COR-L47 (cell line): Measurements from ENCODE around the gene SLC35F2.
"Not testable (repeated sequence)": the region's sequence is repeated elsewhere in the genome, so short reads cannot be mapped to it uniquely, and the experiment has no call there.

Experiments used
- DNase-seq: peaks from one replicate; lab custom pipeline; 2025; lab: John Stamatoyannopoulos, UW

The SLC35F2 gene

DNA sequence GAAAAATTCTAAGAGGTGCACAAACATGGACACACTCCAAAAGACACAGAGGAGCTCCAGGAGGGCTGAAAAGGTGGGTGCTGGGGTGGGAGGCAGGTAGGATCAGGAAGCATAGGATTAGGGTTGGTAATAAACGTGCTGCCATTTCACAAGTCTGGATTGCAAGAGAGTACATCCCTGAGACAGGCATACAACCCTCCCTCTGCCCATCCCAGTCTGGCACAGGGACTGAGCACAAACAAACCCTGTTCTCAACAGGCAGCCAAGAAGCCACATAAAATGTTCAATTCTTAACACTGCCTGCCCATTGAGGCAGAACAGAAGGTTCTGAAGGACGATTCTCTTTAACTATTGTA lies 18.5 kb downstream of the SLC35F2 start:
- DNase-seq, result no peak

DNA sequence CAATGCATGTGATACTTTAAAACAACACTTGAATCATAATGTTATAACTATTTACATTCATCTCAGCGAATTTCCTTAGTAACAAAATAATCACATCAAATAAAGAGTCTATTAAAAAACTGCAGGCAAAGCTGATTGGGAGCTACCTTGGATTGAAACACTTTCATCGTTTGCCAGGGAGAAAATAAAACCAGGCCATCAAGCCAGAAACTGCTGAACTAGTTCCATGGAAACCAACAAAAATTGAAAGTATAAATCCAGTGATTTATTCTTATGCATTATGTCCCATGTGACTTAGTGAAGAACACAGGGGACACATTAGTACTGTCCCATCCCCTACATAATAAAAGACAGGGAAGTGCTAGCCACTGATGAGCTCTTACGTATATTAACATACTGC lies 21.7 kb downstream of the SLC35F2 start:
- no peak for DNase-seq

DNA sequence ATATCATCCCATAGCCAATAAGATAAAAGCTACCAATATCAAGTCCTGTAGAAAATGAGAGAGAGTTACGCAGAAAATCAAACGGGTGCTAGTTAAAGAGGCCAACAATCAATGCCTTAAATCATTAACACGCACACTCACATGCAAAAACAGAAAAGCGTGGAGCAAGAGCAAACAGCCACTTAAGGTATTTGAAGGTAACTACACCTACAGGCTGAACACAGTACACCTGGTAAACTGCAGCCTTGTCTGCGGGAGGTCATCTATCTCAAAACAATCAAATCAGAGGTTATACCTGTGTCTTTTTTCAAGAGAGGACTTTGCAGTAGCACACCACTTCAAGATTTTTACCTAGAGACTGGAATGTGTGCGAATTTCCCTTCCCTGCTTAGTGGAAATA lies 23.6 kb downstream of the SLC35F2 start:
- DNase-seq, result no peak

DNA sequence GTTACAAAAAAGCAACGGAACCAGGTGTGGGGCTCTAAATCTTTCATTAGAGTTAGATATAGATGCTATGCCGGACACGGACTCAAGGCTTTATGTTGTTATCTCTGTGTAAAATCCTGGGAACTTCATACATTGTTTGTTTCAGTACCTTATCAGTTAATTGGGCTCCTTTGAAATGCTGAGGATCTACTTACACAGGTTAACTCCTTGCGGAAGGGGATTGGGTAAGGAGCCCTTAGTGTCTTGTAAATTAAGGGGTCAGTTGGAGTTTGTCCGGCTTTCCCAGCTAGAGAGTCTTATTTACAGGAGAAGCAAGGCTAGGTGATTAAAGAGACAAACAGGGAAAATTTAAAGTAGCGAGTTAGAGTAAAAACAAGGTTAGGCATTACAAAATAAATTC lies 24.7 kb downstream of the SLC35F2 start:
- not testable (repeated sequence) for DNase-seq

DNA sequence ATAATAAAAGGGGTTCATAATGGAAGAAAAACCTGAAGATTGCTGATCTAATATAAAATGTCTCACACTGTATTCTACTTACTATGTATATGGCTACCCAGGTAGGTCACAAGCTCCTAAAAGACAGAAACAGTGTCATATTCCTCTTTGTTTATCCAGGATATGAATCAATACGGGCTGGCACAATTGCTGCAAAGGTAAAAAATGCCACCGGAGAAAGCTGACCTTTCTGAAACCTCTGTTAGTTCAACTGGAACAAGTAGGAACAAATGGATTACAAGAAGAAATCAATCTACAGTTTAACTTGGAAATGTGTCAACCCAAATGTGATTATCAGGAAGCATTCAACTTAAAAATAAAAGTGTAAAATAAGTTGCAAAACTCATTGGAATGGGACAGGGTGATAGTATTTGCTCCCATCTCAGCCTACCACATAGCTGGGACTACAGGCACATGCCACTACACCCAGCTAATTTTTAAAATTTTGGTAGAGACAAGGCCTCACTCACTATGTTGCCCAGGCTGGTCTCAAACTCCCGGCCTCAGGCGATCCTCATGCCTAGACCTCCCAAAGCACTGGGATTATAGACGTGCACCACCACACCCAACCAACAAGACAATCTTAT lies 27.6 kb downstream of the SLC35F2 start:
- DNase-seq, result no peak

DNA sequence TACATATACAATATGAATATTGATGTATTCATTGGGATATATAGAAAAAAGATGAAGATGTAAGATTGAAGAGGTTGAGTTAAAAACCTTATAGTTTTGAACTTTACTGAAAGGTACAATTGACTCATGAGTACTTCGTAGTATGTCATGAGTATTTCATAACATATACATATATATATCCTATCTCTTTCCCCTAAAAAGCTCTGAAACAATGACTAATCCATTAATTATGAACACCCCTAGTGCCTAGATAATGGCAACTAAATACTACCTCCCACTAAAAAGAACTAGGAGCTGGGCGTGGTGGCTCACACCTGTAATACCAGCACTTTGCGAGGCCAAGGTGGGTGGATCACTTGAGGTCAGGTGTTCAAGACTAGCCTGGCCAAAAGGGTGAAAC lies 31.5 kb downstream of the SLC35F2 start:
- DNase-seq, result no peak

DNA sequence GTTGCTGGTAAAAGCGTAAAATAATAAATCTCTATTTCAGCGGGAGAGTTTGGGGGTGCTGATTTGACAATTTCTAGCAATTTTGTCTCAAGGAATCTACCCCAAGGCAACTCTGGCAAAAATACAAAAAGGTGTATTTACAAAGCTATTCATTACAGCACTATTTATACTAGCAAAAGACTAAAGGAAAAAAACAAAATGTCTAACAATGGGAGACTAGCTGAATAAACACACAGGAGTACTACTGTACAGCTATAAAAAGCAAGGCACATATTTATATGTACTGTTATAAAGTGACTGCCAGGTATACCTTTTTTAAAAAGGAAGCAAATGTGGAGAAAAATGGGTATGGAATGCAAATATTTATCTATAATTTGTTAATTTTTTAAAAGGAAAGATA lies 32.7 kb downstream of the SLC35F2 start:
- DNase-seq, result no peak

DNA sequence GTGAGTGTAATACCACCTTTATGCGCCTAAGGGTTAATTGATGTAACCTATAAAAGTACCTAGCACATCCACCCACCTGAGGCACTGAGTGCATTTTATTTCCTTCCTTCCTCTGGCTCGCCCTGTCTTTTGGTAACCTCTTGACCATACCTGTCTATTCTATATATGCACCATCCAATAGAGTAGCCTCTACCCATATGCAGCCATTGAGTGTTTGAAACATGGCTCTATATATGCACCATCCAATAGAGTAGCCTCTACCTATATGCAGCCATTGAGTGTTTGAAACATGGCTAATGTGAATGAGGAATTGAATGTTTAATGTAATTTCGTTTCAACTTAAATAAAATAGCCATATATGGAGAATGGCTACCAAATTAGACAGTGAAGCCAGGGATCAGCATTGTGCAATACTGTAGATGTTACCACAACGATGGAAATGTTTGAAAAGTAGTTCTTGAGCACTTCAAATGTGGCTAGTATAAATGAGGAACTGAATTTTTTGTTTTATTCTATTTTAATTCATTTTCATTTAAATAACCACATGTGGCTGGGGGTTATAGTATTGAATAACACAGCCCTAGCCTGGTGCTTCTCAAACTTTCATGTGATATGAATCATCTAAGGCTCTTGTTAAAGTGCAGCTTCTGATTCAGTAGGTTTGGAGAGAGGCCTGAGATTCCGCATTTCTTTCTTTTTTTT lies 33.8 kb downstream of the SLC35F2 start:
- no peak for DNase-seq

DNA sequence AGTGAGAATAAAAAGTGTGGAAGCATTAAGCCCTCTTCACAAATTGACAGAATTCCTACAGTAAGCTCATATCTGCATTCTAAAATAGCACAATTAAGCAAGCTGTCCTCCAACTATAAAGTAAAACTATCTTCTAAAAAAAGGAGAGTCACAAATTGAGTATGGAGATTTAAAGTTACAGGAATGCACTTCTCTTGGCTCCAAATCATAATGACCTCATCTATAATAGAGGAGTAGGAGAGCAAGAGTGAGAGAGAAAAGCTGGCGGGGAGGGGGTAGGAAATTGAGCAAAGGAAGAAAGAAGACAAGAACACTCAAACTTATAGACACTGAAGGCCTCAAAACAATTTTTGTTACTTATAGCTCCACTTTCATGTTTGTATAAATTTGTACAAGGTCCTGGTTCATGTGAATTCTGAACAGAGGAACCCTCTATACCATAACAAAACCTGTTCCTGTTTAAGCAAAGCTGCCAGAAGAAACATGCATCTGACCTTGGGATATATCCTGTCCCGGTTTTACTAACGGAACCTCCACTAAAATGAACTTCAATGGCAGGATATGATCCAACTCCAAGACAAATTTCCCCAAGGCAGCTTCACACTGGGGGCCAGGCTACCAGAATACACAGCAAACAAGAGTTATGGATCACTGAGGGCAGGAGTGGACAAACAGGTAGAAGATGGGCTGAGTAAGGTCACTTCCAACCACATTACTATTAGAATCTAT lies 37.2 kb downstream of the SLC35F2 start:
- no peak for DNase-seq

DNA sequence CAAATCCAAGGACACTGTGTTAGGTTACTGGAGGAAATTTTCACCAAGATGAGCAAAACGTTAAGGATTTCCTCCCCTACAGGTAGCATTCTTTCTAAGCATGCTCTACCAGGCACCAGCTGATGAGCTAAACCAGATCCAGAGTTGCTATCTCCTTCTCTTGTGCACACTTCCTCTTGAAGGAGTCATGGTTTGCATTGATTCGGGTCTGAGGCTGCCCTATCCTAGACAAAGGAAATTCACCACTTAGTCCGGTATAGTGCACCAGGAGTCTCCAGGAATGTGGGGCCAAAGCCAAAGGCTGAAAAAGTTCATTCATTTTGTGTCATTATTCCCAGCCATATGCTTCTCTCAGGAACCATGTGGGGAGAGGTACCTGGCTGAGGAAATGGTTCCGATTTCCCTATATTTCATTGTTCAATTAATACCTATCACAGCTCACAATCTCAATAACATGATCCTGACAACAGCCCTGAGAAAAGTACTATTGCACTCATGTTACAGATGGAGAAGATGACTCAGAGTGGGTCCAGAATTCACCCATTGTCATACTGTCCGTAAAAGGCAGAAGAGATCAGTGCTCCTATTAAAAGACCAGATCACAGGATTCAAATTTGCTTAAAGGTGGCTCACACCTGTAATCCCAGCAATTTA lies 39.1 kb downstream of the SLC35F2 start:
- DNase-seq, result no peak

DNA sequence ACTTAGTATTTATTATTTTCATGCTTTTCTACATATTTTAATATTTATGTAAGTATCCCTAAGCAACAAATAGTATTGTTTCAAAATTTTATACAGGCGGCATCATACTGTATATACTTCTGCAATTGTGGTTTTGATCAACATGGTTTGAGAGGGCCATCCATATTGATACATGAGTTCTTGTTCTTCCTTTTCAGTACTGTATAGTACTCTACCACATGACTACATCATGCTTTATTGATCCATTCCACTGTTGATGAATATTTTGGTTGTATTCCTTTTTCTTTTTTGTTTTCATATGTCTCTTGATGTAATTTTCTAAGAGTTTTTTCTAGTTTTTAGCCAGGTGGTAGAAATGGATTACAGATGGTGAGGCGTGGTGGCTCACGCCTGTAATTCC lies 40.1 kb downstream of the SLC35F2 start:
- no peak for DNase-seq

DNA sequence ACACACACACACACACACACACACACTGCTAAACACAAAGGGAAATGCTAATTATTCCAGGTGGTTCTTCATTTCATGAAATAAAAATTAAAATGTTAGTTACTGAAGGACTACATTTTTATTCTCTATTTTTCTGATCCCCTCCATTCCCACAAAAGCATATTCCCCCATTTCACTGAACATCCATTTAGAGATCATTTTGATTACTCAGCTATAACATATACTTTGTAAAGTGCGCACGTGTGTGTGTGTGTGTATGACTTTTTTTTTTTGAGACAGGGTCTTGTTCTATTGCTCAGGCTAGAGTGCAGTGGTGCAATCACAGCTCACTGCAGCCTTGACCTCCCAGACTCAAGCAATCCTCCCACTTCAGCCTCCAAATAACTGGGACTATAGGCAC lies 42.6 kb downstream of the SLC35F2 start:
- no peak for DNase-seq

DNA sequence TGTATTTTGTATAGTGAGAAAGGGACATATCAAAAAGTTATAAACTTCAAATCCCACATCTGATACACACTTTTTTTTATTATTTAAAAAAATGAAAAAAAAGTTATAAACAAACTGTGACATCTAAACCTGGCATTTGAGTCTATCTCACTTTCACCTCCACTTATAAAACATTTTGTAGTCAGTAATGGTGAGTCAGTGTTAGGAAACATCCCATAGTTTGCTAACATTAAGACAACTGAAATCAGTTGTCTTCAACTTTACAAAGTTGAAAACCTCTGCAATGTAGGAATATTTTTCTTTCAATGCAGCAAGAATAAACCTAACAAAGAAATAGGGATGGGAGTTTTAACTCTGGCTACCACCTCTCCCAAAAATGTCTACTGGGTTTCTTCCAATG lies 47.7 kb downstream of the SLC35F2 start:
- no peak for DNase-seq

DNA sequence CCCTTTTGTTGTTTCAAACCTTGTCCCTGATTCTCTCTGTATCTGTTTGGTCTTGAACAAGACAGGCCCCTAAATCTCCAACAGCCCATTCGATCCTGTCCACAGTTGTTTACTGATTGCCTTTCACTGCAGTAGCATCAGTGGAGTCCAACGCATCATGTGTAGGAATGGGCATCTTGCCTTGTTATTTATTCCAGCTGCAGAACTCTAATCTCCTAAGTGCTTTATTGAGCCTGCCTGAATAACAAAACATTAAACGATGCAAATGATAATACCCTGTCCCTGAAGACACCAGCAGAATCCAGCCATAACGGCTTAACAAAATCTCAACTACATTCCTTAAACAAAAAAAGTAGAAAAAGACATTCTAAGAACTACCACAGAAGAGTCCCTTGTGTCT lies 50.1 kb downstream of the SLC35F2 start:
- no peak for DNase-seq

DNA sequence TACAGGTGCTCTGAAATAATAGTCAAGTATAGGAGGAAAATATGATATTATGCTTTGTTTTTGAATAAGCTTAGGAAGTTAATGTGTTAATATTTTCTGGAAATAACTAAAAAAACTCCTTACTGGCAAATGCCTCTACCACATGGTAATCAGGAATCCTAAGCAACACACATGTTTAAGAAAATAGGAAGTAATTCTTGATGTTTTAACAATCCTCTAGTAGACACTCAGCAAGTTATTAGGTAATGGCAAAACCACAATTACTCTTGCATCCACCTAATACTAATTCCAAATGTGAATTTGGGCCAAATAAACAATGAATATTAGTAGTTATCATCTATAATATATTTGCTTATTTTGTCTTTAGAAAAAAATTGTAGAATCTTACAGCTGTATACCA lies 53.6 kb downstream of the SLC35F2 start:
- DNase-seq, result no peak

DNA sequence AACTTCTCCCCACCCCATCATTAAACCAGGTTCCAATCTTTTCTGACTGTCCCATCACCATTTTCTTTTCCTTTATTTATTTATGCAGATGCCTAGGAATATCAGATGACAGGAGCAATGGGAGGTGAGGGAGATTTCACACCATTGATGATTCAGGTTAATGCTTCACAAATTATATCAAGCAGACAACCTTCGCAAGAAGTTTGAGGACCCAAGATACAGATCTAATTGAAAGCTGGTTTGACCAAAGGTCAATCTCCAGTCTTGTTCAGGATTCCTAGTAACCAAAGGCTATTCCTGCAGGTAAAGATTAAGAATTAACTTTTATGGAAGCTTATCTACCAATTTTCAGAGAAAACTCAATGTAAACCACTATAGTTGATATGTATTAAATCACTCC lies 54.4 kb downstream of the SLC35F2 start:
- DNase-seq, result no peak

DNA sequence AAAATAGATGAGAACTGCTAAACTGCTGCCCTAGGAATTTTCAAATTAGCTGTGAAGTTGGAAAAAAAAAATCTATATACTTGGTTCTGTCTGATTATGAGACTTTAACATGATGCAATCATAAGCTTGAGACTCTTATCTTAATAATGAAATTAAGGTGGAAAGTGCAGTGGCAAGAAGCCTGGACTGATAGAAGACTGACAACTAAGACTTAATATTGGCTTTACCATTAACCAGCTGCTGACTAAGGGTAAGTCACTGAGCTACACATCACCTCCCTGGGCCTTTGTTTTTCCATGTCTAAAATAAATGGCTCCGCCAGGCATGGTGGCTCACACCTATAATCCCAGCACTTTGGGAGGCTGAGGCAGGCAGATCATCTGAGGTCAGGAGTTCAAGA lies 56.9 kb downstream of the SLC35F2 start:
- no peak for DNase-seq

DNA sequence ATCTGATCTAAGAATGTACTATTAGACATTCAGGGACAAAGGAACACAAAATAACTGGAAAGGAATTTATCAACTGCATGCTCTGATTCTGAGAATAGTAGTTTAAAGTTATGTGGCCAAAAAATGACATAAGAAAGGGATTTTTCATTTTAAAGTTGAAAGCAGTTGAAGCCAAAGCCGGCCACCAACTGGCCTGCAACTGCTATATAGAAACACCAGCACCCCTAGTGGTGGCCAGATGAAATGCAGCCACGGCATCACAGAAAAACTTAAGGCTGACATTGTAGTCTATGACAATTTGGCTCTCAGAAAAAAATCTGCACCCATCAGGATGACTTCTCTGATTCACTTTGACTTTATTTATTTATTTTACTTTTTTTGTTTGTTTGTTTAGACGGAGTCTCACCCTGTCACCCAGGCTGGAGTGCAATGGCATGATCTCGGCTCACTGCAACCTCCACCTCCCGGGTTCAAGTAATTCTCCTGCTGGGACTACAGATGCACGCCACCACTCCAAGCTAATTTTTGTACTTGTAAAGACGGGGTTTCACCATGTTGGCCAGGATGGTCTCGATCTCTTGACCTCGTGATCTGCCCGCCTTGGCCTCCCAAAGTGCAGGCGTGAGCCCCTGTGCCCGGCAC lies 59.2 kb downstream of the SLC35F2 start:
- DNase-seq, result peak; percentile 32

DNA sequence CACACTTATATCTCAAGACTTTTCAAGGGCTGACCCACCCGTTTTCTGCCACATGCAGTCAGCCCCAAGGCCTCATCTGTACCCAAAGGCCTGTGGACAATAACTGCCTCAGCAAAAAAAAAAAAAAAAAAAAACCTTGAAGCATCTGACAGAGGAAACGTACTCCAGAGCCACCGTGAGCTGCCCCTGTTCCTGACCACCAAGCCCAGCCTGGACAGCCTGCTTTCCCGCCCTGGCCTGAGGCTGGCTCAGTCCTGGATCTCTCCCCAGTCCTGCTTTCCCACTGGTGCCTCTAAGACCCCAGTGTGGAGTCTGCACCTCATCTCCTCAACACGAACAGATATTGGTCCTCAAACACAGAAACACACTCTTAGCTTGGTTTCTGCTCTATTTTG lies 66.5 kb downstream of the SLC35F2 start:
- DNase-seq, result no peak

DNA sequence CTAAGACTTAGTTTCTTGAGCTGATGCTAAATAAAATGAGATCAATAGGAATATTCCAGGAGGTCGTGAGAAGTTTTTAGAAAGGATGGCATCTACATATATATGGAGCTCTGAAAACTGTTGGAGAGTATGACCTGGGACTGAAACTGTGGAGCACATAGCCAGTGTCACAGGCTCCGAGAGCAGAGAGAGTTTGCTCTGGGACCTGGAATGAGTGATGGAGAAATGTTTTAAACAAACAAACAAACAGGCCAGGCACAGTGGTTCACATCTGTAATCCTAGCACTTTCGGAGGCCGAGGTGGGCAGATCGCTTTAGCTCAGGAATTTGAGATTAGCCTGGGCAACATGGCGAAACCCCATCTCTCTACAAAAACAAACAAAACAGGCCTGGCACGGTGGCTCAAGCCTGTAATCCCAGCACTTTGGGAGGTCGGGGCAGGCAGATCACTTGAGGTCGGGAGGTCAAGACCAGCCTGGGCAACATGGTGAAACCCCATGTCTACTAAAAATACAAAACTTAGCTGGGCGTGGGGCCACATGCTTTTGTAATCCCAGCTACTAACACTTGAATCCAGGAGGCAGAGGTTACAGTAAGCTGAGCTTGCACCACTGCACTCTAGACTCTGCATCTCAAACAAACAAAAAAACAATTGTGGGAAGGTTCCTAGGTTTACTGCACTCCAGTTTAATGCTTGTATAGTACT lies 67.1 kb downstream of the SLC35F2 start:
- no peak for DNase-seq

DNA sequence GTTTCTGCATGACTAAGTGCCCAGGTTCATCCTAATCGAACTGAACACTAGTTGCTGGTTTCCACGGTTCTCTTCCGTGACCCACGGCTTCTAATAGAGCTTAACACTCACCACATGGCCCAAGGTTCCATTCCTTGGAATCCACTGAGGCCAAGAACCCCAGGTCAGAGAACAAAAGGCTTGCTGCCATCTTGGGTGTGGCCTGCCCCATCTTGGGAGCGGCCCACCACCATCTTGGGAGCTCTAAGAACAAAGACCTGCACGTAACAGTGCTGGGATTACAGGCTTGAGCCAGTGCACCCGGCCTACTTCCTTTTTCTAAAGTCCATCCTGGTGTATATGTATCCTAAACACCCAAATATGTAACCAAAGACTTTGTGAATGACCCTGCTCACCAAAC lies 68.8 kb downstream of the SLC35F2 start:
- no peak for DNase-seq

DNA sequence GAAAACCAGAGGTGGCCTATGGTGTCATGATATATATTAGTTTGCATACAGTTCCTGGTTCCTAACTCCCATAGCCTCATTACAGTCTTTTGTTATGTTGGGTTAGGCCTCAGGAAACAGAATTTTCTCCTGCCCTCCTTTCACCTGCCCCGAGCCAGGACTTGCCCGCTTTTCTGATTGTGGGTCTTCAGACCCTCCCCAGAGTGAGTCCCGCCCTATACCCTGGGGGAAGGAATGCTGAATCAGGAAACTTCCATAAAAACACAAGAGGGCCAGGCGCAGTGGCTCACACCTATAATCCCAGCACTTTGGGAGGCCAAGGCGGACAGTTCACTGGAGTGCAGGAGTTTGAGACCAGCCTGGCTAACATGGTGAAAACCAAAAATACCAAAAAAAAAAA lies 70.9 kb downstream of the SLC35F2 start:
- DNase-seq, result no peak
